GOT3 (cell line): ENCODE data around the gene SLC35B2.

Experiments used
- DNase-seq: peaks from one replicate; lab custom pipeline; 2025; ENCODE audit warnings: mixed read lengths; lab: John Stamatoyannopoulos, UW

The SLC35B2 gene

GRCh38 chr6:44267252-44267651, 9.9 kb upstream of the SLC35B2 start:
- no peak for DNase-seq

GRCh38 chr6:44266347-44266746, 9.0 kb upstream of the SLC35B2 start:
- DNase-seq: no peak

DNA sequence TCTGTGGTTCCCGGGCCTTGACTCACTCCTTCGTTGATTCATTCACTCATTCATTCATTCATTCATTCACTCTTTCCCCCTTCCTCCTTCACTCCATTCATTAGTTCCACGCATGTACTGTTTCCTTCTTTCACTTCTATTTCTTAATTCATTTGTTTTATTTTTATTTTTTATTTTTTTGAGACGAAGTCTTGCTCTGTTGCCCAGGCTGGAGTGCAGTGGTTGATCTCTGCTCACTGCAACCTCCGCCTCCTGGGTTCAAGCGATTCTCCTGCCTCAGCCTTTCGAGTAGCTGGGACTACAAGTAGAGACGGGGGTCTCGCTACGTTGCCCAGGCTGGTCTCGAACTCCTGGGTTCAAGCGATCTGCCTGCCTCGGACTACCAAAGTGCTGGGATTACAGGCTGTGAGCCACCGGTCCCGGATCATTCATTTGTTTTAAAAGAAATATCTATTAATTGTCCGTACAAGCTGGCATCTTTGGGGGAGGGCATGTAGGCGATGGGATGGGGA, 8.4 kb upstream of the SLC35B2 start:
- no peak for DNase-seq

DNA sequence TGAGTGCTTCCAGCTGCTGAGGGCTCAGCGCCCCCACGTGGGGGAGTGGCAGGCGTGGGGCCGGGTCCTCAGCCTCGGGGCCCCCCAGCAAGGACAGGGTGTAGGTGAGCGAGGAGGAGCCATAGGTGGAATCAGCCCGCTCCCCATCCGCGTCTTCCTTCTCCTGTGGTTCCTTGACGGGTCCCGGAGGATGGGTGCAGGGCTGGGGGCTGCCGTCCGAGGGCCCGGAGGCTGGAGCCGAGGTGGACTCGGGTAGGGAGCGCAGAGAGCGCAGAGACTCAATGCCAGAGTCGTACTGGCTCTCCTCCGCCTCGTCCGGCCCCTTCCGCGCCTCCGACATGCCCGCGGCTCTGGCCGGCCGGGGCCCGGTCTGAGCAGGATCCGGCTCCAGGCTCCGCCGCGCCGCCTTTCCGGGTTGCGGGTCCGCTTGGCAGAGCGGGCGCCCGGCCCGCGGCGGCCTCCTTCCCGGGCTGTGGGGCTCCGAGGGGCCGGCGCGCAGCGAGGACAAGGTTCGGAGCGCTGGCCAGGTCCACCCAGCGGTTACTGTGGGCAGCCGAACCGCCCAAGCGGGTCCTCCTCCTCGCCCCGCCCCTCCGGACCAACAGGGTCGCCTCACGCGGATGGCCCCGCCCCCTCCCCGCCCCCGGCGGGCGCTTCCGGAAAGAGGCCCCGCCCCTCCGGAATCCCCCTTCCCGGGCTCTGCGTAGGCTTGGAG, 7.8 kb upstream of the SLC35B2 start, which contains the start of gene NFKBIE:
TSS of gene NFKBIE (minus strand) at position 545 of the 715 bp plus-strand sequence. CDS start at position 340, 205 bp downstream.
- DNase-seq: peak; percentile 52

DNA sequence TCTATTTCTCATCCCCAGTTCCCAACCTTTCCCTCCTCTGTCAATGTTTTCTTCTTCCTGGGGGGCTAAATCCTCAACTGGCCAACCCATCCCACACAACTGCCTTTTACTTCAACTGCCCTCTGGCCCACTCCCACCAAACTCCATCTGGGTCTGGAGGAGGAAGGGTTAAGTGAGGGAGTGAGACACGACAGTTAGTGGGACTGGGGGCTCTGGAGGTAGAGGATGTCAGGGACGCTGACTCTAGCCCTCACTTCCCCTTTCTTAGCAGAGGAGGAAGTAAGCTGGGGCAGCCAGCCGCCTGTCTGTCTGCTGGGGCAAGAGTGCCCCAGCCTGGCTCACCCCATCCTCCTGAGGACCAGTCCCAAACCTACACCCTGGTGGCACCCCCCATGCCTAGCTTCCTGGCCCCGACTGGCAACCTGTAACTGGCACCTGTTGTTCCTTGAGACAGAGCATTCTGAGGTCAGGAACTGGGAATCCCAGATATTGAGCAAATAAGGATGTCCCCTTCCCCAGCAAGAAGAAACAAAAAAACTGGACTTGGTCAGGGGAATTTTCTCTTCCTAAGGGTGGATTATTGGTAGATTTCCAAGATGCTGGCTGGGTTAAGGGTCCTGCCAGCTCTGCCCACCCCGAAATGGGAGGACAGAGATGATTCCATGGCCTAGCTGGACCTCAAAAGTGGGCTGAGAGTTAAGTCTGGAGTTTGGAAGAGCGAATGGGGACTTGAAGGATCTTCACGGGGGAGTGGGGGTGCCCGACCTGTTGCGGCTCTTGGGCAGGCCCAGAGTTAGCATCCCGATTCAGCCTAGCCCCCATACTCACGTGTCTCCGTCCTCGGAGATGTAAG, 7.1 kb upstream of the SLC35B2 start:
- no peak for DNase-seq

DNA sequence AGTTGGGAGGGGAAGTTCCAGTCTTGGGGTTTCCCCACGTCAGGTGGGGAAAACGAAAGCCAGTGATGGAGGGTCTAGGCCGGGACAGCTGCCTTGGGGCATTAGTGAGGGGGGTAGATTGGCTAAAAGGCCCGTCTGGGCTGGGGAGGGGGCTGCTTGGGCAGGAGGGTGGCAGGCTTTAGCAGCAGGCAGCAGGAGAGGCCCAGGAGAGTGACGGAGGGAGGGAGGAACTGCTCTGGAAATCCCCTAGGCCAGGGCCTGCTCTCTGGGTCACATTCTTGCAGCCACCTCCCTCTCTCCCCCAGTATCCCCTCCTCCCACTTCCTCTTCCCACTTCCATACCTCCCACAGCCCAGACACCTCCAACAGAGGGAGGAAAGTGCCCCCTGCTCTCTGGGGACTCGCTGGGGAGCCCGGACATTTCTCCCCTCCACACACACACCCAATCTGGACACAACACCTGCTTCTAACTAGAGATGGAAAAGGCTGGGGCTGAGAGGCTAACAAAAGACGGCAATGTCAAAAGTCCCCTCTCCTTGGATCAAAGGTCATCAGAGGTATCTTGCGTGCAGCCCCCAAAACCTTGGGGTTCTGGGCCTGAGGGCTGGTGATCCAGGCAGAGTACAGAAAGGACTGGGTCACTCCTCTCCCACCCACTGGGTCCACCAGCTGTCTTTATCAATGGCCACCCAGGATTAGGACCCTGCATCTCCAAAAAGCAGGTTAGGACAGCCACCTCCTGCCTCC, 6.2 kb upstream of the SLC35B2 start:
- no peak for DNase-seq

GRCh38 chr6:44262467-44263353, 5.4 kb upstream of the SLC35B2 start:
- DNase-seq: no peak

DNA sequence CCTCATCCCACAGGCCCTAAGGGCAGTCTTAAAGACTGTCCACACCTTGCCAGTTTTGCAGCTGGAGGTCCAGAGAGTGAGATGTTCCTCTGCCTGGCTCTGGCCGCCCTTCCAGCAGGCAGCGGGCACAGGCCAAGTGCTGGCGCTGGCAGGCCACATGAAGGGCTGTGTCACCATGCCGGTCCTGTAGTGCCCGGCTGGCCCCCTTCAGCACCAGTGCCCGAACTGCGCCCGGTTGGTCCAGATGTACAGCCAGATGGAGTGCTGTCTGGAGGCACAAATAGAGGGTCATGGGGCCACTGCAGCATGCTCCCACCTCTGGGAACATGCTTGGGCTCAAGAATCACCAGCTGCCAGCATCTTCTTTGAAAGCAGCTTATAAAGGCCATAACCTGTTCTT, 4.3 kb upstream of the SLC35B2 start:
- no peak for DNase-seq

- no peak for DNase-seq
Observed at GRCh38 chr6:44260451-44261297, 3.3 kb upstream of the SLC35B2 start.

- no peak for DNase-seq
Observed at GRCh38 chr6:44260011-44260410, 2.7 kb upstream of the SLC35B2 start.

DNA sequence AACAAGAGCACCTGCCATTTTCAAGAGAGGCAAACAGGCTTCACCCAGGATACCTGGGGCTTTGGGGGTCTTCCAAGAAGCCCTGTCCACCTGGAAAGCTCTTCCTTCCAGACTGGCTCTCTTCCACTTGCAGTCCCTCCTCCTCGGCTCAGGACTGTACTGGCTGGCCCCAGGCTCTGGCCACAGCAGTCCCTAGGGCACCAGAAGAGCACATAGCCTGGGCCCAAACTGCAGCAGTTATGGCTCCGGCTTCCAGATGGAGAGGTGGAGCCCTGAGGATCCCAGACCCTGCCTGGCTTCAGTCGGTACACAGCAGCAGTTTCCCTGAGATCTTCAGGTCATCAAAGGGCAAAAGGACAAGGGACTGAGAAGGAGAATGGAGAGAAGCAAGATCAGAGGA, 1.6 kb upstream of the SLC35B2 start:
- DNase-seq: no peak

DNA sequence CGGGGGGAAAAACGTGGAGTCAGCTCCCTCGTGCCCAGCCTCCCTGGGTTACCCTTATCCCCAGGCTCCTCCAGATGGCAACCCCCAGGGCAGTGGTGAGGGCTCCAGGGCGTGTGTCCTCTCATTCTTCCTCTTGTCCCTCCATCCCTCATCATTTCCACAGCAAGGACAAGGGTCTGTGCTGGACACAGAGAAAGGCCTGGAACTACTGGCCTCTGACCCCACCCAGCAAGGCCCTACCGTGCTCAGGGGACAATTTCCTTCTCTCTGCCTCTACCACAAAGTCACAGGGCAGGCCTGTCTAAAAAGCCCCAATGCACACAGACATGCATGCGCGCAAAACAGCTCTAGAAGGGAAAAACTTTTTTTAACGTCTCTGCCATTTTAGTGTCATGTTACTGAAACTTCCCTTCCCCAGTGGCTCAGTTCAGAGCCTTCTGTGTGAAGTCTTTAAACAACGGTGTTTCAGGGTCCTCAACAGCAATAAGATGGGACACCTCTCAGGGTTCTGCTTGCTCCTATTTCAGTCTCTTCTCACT, 1.1 kb upstream of the SLC35B2 start:
- DNase-seq: no peak

DNA sequence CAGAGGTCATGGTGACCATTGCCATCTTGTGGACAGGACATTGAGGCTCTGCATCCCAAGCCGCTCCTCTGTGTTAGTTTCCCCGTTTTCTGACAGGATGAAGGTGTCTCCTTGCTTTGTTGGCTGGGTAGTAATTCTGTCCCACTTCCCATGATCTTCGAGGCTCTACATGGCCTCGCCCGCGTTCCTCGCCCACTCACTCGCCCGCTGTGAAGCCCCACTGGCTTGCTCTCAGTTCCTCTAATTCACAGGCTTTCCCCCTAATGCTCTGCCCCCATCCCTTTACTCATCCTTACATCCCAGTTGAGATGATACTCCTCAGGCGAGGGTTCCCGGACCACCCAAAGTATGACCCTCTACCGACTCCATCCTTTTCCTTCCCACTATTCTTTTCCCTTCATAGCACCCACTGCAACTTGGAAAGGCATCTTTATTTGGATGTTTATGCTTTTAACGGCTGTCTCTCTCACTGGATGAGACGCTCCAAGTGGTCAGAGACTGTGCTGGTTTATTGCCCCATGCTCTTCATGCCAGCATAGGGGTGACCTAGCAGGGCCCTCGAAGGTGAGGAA, 511 bp upstream of the SLC35B2 start:
- DNase-seq: no peak

GRCh38 chr6:44256775-44257024, 628 bp downstream of the SLC35B2 start:
- DNase-seq: no peak

DNA sequence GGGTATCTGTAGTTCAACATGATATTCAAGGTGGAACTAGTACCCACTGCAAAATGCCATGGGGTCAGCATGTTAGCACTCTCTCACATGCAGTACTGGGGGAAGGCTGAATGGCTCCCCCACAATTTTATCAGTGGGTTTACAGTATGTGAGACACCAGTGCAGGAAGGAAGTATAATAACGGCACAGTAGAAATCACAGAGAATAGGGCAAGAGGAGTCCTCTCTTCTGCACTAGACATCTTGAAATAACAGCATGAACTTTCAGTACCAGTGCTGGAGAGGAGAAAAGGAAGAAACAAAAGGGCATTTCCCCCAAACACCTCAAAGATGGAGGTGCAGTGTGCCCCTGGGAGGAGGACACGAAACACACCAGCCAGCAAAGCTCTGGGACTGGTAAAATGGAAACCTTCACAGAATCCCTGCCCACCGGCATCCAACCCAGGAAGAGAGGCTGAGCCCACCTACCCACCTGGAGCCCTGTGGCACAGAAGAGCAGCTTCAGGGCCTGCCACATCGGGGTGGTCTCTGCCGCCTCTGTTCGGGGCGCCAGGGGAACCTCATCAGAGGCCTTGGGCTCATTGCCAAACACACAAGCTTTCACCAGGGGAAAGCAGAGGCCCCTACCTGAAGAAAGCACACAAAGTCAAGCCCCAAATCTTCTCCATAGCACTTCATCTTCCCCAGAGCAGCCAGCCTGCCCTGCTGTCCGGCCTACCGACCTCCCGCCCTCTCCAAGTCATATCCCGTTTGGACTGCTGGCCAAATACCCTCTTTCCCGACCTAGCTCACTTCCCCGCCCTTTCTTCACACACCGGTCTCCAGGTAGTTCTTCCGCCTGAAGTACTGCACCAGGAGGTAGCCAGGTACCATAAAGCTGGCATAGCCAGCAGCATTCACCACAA, 1.2 kb downstream of the SLC35B2 start:
- DNase-seq: no peak

- DNase-seq: no peak
Observed at GRCh38 chr6:44255105-44255808, 2.1 kb downstream of the SLC35B2 start.

GRCh38 chr6:44254191-44255104, 2.9 kb downstream of the SLC35B2 start:
- no peak for DNase-seq
